ENCODE data around the gene OPRD1.
"Not testable (repeated sequence)": the region's sequence is repeated elsewhere in the genome, so short reads cannot be mapped to it uniquely, and the experiment has no call there.

Gene OPRD1

DNA sequence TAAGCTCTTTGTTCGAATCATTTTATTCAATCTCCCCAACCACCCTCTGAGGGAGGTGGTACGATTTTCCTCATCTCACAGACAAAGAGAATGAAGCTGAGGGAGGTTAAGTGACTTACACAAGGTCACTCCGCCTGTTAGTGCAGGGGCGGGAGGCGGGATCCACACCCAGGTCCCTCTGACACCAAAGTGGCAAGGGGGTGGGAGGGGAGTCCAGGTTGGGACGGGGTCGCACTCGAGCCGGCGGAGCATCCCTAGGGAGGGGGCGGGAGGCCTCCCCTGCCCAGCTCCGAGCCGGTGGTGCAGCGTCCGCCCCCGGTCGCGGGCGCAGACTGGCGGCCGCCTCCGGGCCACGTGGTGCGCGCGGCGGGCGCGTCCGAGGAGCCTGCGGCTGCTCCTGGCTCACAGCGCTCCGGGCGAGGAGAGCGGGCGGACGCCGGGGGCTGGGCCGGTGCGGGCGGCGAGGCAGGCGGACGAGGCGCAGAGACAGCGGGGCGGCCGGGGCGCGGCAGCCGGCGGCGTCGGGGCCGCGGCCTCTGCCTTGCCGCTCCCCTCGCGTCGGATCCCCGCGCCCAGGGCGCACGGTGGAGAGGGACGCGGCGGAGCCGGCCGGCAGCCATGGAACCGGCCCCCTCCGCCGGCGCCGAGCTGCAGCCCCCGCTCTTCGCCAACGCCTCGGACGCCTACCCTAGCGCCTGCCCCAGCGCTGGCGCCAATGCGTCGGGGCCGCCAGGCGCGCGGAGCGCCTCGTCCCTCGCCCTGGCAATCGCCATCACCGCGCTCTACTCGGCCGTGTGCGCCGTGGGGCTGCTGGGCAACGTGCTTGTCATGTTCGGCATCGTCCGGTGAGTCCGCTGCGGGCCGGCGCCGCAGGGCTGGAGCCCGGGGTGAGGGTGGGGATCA lies at the start of gene OPRD1:
TSS of gene OPRD1 (plus strand) at position 405 of the 903 bp plus-strand sequence. CDS start at position 619, 214 bp downstream.
- no peak for DNase-seq

DNA sequence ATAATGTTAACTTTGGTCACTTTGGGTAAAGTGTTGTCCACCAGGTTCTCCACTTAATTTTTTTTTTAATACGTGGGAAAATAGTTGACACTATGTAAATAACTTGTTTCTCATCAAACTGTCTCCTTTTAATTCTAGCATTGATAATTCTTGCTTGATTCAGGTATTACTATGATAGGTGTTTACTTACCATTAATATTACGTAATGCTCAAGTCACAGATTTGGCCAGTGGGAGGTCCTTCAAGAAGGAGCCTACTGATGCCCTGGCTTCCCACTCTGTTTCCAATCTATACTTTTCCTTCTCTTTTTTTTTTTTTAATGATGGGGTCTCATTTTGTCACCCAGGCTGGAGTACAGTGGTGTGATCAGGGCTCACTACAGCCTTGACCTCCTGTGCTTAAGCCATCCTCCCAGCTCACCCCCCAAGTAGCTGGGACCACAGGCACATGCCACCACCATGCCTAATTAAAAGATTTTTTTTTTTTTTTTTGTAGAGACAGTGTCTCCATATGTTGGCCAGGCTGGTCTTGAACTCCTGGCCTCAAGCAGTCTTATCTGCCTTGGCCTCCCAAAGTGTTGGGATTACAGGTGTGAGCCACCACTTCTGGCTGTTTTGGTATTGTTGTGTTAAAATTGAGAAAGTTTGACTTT lies 45.3 kb upstream of the OPRD1 start:
- DNase-seq, result no peak

DNA sequence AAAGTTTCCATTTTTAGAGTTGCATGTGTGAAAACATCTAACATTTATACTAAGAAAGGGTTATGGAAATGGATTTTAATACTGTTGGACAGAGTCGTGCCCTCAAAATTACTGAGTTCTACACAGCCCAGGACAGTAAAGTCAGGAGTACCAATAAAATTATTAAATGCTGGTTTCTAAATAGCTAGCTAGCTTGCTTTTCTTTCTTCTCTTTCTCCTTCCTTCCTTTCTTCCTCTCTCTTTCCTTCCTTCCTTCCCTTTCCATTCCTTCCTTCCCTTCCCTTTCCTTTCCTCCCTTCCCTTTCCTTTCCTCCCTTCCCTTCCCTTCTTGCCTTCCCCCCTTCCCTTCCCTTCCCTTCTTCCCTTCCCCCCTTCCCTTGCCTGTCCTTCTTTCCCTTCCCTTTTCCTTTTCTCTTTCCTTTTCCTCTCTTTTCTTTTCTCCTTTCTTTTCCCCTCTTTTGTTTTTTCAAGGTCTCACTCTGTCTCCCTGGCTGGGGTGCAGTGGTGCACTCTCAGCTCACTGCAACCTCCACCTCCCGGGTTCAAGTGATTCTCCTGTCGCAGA lies 41.3 kb upstream of the OPRD1 start:
- no peak for DNase-seq

DNA sequence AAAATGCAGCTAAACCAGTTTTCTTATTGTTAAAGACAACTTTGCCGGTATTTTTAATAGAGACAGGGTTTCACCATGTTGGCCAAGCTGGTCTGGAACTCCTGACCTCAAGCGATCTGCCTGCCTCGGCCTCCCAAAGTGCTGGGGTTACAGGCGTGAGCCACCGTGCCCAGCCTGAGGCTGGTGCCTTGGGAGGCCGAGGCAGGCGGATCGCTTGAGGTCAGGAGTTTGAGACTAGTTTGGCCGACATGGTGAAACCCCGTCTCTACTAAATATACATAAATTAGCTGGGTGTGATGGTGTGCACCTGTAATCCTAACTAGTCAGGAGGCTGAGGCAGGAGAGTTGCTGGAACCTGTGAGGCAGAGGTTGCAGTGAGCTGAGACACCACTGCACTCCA lies 40.0 kb upstream of the OPRD1 start:
- not testable (repeated sequence) for DNase-seq

DNA sequence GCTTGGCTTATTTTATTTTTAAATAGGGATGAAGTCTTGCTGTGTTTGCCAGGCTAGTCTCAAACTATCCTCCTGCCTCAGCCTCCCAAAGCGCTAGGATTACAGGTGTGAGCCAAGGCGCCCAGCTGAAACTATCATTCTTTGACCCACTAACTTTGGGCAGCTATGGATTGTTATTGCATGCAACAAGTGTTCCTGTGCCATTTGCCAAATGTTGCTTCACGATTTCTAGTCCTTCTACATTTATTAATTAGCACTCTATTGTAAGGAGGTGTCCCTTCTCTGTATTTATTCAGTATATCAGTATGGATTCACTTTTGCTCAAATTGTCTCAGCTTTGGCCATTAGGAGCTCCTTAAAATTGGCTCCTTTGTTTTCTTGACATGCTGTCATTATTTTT lies 38.9 kb upstream of the OPRD1 start:
- no peak for DNase-seq

DNA sequence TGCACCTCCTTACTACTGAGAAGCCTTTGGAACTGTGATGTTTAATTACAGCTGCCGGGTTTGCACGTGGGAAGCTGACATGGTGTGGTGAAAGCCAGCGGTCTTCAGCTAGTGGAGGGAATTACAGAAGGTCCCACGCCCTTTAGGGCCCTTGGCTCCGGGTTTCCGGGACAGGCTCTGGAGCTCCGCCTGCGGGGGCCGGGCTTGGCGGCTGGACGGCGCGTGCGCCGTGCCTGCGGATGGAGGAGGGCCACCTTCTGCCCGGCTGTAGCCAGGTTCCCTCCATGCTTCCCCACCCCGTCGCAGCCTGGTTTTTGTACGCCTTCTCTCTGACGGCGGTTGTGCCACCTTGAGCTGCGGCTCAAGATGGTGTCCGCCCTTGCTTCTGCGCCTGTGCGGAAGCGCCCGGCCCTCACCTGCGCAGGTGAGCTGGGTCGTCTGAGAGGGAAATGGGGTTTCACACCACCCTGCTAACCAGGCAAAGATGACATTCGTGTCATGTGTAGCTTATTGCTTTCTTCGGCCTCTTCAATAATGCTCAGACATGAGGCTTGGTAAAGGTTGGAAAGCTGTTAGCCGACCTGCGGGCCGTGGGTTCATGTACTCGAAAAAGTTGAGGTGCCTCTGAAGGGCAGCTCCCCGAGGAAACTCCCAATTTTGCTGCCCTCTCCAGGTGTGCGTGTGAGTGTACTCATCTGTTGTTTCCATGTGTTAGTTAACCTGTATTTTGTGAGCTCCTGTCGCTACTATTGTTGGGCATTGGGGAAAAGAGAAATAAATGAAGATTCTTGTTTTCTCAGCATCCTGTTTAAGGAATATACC lies 36.6 kb upstream of the OPRD1 start:
- peak; percentile 59 for DNase-seq

DNA sequence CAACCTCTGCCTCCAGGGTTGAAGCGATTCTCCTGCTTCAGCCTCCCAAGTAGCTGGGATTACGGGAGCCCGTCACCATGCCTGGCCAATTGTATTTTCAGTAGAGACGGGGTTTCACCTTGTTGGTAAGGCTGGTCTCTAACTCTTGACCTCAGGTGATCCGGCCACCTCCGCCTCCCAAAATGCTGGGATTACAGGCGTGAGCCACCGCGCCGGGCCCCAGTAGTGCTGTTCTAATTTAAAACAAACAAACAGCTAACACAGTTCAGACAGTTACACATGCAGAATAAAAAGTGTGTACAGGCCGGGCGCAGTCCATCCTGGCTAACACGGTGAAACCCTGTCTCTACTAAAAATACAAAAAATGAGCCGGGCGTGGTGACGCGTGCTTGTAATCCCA lies 35.6 kb upstream of the OPRD1 start:
- DNase-seq, result no peak

DNA sequence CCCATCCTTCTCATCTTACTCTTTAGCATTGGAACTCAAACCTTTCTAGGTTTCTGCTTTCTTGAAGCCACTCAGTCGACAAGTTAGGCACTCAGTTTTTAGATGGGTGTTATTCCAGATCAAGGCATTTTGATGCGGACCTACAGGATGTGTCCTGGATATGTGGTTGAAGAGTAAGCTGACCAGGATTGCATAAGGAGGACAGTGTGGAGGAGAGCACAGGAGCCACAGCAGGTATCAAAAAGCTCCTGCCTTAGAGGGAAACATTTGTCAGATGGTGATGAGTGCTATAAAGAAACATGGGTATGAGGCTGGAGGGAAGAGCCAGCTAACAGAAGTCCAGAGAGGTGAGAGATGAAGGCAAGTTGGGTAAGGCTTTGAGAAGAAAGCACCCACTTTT lies 33.9 kb upstream of the OPRD1 start:
- DNase-seq, result no peak

DNA sequence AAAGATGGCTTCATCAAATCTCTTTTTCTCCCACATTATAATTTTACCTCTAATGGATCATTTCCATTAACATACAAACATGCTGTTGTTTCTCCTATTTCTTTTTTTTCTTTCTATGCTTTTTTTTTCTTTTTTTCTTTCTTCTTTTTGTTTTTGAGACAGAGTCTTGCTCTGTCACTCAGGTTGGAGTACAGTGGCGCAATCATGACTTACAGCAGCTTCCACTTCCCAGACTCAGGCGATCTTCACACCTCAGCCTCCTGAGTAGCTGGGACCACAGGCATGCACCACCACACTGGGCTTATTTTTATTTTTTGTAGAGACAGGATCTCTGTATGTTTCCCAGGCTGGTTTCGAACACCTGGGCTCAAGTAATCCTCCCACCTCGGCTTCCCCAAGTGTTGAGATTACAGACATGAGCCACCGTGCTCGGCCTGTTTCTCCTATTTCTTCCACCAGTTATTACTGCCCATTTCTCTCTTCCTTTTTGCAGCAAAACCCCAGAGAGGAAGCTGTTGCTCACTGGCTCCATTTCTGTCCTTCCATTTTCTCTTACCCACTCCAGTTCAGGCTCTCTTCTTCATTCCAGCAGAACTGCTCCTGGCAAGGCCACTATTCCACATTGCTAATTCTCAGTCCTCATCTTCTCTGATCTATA lies 32.1 kb upstream of the OPRD1 start:
- DNase-seq, result no peak

DNA sequence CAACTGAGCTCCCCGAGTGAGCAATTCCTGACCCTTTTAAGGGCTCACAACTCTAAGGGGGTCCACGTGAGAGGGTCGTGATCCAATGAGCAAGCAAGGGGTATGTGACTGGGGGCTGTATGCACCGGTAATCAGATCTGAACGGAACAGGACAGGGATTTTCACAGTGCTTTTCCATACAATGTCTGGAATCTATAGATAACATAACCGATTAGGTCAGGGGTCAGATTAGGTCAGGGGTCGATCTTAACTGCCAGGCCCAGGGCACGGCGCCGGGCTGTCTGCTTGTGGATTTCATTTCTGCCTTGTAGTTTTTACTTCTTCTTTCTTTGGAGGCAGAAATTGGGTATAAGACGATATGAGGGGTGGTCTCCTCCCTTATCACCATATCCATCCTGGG lies 30.7 kb upstream of the OPRD1 start:
- DNase-seq, result no peak

DNA sequence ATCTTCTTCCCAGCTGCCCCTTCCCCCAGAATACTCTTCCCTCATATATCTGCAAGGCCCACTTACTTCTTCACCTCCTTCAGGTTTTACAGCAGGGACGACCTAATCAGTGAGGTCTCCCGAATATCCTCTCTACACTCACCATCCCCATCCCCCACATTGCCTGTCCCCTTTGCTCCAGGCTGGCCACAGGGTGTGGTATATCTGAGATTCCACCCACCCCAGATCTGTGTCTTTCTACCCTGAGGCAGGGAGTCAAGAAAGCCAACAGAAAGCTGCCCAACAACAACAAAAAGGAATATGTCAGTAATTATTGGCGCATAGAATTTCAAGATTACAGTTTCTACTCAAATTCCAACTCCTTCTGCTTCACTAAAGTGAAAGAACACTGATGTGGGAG lies 30.0 kb upstream of the OPRD1 start:
- DNase-seq, result no peak

DNA sequence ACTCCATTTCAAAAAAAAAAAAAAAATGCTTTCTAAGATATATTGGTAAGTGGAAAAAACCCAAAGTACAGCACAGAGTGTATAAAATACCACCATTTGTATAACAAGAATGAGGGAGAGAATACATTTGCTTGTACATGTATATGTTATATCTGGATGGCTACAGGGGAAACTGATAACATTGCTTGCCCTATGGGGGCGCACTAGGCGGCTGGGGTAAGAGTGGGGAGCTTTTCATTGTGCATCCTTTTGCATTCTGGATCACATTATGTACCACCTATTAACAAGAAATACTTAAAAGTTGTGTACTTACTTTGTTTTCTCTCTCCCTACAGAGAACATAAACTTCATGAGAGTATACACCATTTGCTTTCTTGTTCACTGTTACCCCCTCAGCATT lies 28.6 kb upstream of the OPRD1 start:
- no peak for DNase-seq

DNA sequence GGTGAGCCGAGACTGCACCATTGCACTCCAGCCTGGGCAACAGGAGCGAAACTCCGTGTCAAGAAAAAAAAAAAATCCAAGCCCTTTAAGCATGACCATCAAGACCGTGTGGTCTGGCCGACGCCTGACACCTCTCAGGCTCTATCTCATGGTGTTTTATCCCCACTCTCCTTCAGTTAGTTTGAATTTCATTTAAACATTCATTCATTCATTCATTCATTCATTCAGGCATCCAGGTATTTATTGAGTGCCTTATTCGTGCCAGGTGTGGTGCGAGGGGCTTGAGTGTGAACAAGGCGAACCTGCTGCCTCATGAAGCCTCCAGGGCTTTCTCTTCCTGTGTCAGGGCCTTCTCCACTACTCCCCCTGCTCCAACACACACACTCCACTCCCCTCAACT lies 22.6 kb upstream of the OPRD1 start:
- no peak for DNase-seq

DNA sequence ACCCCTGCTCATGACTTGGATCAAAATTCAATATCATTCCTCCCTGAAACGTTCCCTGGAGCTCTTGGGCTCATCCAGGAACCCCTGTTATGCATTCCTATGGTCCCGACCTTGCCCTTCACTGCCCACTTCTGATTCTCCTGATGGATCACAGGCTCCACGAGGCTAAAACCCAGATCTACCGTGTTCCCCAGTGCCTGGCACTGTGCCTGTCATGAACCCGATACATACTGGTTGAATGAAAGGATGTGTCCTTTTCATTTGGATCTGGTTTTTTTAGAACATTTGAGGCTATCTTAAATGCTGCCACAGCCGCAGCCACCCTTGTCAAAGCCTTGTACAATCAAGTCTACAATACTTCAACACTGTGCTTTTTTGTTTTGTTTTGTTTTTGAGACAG lies 22.2 kb upstream of the OPRD1 start:
- no peak for DNase-seq

DNA sequence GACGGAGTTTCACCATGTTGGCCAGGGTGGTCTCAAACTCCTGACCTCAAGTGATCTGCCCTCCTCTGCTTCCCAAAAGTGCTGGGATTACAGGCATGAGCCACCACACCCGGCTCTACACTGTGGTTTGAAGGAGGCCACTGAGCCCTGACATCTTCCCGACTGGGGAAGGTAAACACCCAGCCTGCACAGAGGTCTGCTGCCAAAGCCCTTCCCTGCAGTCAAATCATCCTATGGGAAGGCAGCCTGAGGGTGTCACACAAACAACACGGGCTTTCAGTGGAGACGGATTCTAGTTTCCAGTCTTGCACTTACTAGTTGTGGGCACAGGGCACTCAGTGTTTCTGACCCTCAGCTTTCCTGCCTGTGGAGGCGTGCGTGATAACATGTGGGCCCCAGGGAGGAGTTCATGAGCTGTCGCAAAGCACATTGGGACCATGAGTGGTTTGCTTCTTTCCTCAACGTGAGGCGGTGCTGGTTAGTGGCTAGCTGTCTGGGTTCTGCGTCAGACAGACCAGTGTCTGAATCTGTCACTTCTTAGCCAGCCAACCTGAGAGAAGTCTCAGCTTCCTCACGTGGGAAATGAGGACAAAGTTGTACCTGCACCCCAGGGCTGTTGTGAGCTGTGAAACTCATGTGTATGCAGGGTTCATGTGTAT lies 21.5 kb upstream of the OPRD1 start:
- no peak for DNase-seq

DNA sequence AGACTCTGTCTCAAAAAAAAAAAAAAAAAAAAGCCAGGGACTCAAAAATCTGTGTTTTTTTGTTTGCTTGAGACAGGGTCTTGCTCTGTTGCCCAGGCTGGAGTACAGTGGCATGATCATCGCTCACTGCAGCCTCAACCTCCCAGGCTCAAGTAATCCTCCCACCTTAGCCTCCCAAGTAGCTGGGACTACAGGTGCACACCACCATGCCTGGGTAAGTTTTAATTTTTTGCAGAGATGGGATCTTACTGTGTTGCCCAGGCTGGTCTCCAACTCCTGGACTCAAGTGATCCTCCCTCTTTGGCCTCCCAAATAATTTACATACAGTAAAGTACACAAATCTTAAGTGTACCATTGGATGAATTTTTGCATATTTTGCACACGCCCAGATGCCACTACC lies 20.0 kb upstream of the OPRD1 start:
- DNase-seq, result not testable (repeated sequence)

DNA sequence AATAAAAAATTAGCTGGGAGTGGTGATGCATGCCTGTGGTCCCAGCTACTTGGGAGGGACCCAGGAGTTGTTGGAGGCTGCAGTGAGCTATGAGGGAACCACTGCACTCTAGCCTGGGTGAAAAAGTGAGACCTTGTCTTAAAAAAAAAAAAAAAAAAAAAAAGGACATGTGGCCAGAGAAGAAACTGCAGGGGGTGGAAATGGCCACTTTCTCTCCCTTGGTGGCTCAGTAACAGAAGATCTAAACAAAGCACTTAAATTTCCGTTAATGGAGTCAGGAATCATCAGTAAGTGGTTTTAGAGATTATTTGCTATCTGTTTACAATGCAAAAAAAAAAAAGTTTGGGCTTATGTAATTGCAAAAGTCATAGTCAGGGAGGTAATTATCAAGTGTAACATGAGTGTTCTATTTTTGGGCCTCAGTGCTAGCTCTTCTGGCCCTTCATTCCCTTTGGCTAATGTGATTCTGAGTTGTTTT lies 19.3 kb upstream of the OPRD1 start:
- DNase-seq, result no peak

DNA sequence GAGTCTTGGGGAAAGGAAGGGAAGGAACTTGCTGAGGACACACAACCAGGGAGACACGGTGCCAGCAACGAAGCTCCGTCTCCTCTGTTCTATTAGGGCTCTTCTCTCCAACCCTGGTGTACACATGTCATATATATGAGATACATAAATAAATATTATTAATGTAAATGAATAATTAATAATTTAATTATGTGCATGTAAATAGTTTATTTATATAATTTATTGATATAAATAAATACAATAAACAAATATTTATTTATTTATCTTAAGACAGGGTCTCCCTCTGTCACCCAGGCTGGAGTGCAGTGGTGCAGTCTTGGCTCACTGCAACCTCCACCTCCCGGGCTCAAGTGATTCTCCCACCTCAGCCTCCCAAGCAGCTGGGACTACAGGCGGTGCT lies 17.4 kb upstream of the OPRD1 start:
- not testable (repeated sequence) for DNase-seq

DNA sequence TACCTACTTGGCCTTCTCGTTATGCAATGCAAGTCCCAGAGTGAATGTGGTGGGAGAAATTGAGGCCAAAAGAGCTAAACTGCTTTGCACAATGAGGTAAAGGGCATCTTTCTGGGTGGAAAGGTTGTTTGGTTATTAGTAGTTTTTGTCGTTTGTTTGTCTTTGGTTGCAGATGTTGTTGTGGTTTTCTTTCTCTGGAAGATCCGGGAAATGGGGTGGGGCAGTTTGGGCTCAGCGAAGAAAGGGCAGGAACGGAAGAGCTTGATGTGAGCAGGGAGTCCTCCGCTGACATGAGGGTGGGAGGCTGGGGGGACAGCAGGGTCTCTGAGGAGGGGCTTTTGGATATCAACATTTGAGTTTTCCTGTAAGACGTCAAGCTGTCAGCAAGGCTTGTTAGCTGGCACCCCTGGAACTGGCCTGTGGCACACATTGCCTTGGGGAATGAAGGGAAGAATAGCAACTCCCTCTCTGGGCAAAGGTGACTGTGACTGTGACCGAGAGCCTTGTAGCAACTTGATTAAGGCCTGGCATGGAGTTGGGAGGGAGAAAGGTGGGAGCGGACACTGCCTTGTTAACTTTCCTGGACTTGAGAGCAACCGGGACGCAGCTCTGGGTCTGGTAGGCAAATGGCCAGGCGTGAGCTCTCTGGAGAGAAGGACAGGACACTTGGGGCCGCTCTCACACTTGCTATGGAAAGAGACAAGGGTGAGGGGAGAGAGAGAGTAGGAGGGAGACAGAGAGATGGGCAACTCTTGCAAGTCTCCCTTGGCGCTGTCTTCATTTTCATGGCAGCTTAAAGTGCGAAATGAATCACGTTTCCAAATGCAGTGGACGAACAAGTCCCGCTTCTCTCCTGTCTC lies 15.4 kb upstream of the OPRD1 start:
- no peak for DNase-seq

DNA sequence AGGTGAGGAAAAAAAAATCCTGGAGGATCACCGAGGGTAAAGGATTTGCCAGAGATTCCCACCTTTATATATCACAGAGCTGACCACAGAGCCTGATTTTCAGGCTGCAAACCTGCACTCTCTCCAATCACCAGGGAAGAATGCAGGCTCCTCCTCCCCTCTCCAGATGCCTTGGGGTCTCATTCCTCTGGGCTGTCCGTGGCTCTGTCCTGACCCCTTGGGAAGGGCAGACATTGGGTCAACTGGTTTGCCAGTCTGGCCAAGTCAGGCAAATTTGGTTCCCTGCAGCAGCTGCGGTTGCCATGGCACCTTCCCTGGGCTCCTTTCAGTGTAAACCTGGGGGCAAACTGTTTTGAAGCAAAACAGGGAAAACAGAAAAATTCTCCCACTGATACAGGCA lies 11.6 kb upstream of the OPRD1 start:
- no peak for DNase-seq

DNA sequence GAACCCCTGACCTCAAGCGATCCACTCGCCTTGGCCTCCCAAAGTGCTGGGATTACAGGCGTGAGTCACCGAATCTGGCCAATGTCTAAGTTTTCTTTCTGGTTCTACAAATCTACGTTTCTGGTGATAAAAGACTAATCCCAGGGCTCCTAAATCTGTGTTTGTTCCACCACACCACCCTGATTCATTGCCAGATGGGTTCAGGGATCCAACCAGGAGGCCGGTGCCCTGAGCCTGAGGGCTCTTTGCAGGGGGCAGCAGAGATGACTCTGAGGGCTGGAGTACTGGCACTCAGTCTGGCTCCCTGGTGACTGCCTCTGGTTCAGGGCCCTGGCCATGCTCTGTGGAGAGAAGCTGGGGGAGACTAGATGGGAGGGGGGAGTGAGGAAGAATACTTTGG lies 10.5 kb upstream of the OPRD1 start:
- DNase-seq, result no peak

Measured in activated effector memory CD4-positive, alpha-beta T cell treated with Interleukin-2 at 50 U/mL for 16 hours (primary cell).